Measurements from ENCODE around the gene CD58. TPM values are rescaled to one million over a fixed set of nuclear protein-coding genes. Genes with fewer than 3 reads are reported as not detected.

CD58 gene
- total and polyA plus RNA-seq, 2 of the 4 experiments (the other 2 are of a cell fraction): 5.4 to 5.7 TPM

DNA sequence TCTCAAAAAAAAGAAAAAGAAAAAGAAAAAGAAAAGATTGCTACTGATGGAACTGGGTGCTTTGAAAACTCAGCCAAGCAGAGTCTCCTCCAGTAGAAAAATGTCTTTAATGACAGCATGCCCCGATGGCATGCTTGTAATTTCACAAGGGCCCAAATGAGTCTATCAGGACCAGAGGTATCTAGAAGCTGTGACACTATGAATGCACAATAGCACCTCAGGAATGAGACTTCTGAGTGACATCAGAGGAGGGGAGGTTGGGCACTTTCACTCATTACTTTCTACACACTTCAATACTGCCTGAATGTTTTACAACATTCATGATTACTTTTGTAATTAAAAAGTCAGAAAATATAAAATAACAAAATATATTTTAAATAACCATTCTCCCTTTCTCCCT lies 15.1 kb upstream of the CD58 start:
- Histone ChIP-seq H3K4me2 (ENCODE audit: low read depth, low read length) (no peak overlapping the region), H2AK9ac (replicated peaks; ENCODE audit: low read depth, low read length, poor library complexity) (no peak overlapping the region), H3K4me3 (ENCODE audit: insufficient read depth, low read depth, low read length) (no peak overlapping the region), H3K27me3 (ENCODE audit: control insufficient read depth, insufficient read depth, low read length) (peaks cover 11% of the 10 kb centered on the region), H3K14ac (replicated peaks; ENCODE audit: low read depth, low read length) (no peak overlapping the region), H3K56ac (ENCODE audit: extremely low read depth, insufficient read depth, low read length) (no peak overlapping the region), H3K9me3 (ENCODE audit: control insufficient read depth, insufficient read depth, low read length) (no peaks in the 10 kb centered on the region), H2BK120ac (ENCODE audit: low read depth, low read length) (no peak overlapping the region), H2BK5ac (ENCODE audit: low read depth, low read length, poor library complexity, severe bottlenecking) (no peak overlapping the region), H3K27ac (ENCODE audit: insufficient read depth, low read length) (no peak overlapping the region), H3K9me1 (ENCODE audit: insufficient read depth, low read length) (no peaks in the 10 kb centered on the region), H3K4ac (ENCODE audit: low read depth, low read length) (no peak overlapping the region), H2BK20ac (ENCODE audit: low read depth, low read length) (no peak overlapping the region), H3K9ac (ENCODE audit: low read depth, low read length) (no peak overlapping the region), H4K5ac (ENCODE audit: low read depth, low read length) (no peak overlapping the region), H3K23ac (ENCODE audit: low read depth, low read length) (no peak overlapping the region), H3K4me1 (ENCODE audit: control insufficient read depth, insufficient read depth, low read length) (no peaks in the 10 kb centered on the region), H2AFZ (replicated peaks; ENCODE audit: low read length, poor library complexity) (no peak overlapping the region), H3K18ac (ENCODE audit: low read depth, low read length) (no peak overlapping the region), H2AK5ac (ENCODE audit: low read depth, low read length) (no peak overlapping the region), H4K20me1 (ENCODE audit: insufficient read depth, low read length) (no peaks in the 10 kb centered on the region), H3K36me3 (ENCODE audit: control insufficient read depth, insufficient read depth, low read length) (no peaks in the 10 kb centered on the region), H4K91ac (ENCODE audit: insufficient read depth, low read depth, low read length) (no peak overlapping the region), H4K8ac (ENCODE audit: low read depth in 2 of 2, low read length in 2 of 2) (no peak overlapping the region), H2BK15ac (ENCODE audit: low read depth, low read length) (no peak overlapping the region), H3K79me1 (ENCODE audit: low read depth in 1 of 2, low read length in 2 of 2) (no peaks in the 10 kb centered on the region)
- TF ChIP-seq RAD21 (IDR thresholded peaks at IDR 0.05; ENCODE audit: low read length) (no peak), MAZ (IDR thresholded peaks at IDR 0.05; ENCODE audit: borderline replicate concordance, low read depth, low read length) (no peak), MXI1 (IDR thresholded peaks at IDR 0.05; ENCODE audit: borderline replicate concordance, low read depth, low read length) (no peak)
- TF ChIP-seq, protein P1, sequence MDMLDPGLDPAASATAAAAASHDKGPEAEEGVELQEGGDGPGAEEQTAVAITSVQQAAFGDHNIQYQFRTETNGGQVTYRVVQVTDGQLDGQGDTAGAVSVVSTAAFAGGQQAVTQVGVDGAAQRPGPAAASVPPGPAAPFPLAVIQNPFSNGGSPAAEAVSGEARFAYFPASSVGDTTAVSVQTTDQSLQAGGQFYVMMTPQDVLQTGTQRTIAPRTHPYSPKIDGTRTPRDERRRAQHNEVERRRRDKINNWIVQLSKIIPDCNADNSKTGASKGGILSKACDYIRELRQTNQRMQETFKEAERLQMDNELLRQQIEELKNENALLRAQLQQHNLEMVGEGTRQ (IDR thresholded peaks at IDR 0.05; ENCODE audit: low read depth, low read length): no peak
- no TSS peak for BruUV-seq (replicated peaks)
- 100% methylated on average over 1 of the region's 1 CpG; no CpG with 5 or more reads in 1 of the 2 experiments for WGBS, 2 experiments (ENCODE audit: extremely low coverage in 2 of 2, insufficient read length in 1 of 2)
- DNase-seq (no peak), ATAC-seq (ENCODE audit: low read depth) (no peak)
- POLR2A ChIA-PET (ENCODE audit: unreplicated experiment): no interaction called here
- intact Hi-C loops (cut with micrococcal nuclease): no loop called here
- in situ Hi-C loops (cut with MboI; ENCODE audit: low sequenced_read_pairs): no loop called here
- CTCF ChIA-PET: interaction anchor here (1.1 to 1.2 kb wide), 2 partner anchors 10 to 11 kb away, joined by 5 to 6 read pairs; no protein-coding TSS in a partner anchor
- dilution Hi-C loops (cut with HindIII; ENCODE audit: low sequenced_read_pairs, unreplicated experiment): no loop called here
